ENCODE measurements around the gene TJP2. TPM values are rescaled to one million over a fixed set of nuclear protein-coding genes. Genes with fewer than 3 reads are reported as not detected.

The TJP2 gene
- total RNA-seq, 1 donor from 2014 or later: 39.6 TPM

DNA sequence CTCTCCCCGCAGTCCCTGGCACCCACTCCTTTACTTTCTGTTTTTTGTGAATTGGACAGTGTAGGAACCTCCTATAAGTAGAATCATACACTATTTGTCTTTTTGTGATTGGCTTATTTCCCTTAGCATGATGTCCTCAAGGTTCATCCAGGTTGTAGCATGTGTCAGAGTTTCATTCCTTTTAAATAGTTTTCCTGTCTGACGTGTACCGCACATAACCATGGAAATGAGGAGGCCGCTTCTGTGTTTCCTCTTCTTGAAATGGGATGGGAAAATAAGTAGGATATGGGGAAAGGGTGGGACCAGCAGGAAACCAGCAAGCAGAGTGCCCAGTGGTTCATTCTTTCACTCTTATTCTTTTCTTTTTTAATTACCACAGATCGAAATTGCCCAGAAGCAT, 78.4 kb downstream of the TJP2 start:
- TF ChIP-seq EZH2 (IDR thresholded peaks at IDR 0.05; ENCODE audit: insufficient read depth, low read length) (no peak), CTCF (IDR thresholded peaks at IDR 0.05; ENCODE audit: insufficient read depth, low read depth, low read length) (no peak)
- no peak overlapping the region for H3K27ac ChIP-seq (ENCODE audit: low read depth, low read length)
- no peaks in the 10 kb centered on the region for H3K4me1 ChIP-seq (ENCODE audit: insufficient read depth, low read length)
- H3K4me2 ChIP-seq (ENCODE audit: low read length): no peak overlapping the region
- H4K20me1 ChIP-seq (ENCODE audit: insufficient read depth, low read length): no peaks in the 10 kb centered on the region
- no peaks in the 10 kb centered on the region for H3K27me3 ChIP-seq (ENCODE audit: insufficient read depth, low read length)
- no peak for DNase-seq (ENCODE audit: low read depth)
- Mint-ChIP-seq H3K9me3 (ENCODE audit: unreplicated experiment) (no peaks in the 10 kb centered on the region), H3K36me3 (ENCODE audit: low read depth, unreplicated experiment) (peaks cover 9% of the 10 kb centered on the region), H3K4me3 (ENCODE audit: unreplicated experiment) (no peak overlapping the region), H3K4me1 (ENCODE audit: low read depth, unreplicated experiment) (no peaks in the 10 kb centered on the region), H3K27ac (ENCODE audit: unreplicated experiment) (no peak overlapping the region), H3K27me3 (ENCODE audit: low read depth, unreplicated experiment) (no peaks in the 10 kb centered on the region)
- H3K36me3 ChIP-seq (ENCODE audit: insufficient read depth, low read length): peaks cover 16% of the 10 kb centered on the region
- FAIRE-seq: no peak
- H3K9me3 ChIP-seq (ENCODE audit: insufficient read depth, low read depth, low read length): no peaks in the 10 kb centered on the region
- no peak overlapping the region for H3K9ac ChIP-seq (ENCODE audit: low read length)
- H3K79me2 ChIP-seq (ENCODE audit: insufficient read depth, low read length): no peaks in the 10 kb centered on the region
- no peak overlapping the region for H3K4me3 ChIP-seq (ENCODE audit: insufficient read depth, low read depth, low read length)
- H2AFZ ChIP-seq (ENCODE audit: low read depth, low read length): no peak overlapping the region

DNA sequence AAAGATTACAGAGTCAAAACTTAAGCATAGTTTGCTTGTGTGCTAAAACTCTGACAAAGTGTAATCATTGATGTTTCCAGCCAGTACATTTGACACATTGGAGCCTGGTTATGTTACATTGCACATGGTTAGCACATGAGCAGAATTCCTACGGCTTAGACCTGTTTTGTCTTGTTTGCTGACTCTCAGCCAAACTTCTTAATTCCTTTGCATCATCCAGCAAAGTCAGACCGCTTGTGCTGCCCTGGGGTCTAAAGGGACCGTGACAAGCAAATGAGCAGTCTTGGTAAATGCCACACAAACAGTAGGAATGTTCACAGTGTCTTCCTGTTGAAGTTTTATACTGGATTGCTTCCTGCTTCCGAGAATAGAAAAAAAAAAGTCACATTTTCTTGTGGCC, 79.0 kb downstream of the TJP2 start:
- H3K4me3 ChIP-seq (ENCODE audit: insufficient read depth, low read depth, low read length): no peak overlapping the region
- FAIRE-seq: peak; percentile 41
- no peak overlapping the region for H3K9ac ChIP-seq (ENCODE audit: low read length)
- no peaks in the 10 kb centered on the region for H3K9me3 ChIP-seq (ENCODE audit: insufficient read depth, low read depth, low read length)
- H3K4me1 ChIP-seq (ENCODE audit: insufficient read depth, low read length): no peaks in the 10 kb centered on the region
- no peaks in the 10 kb centered on the region for H3K79me2 ChIP-seq (ENCODE audit: insufficient read depth, low read length)
- H3K36me3 ChIP-seq (ENCODE audit: insufficient read depth, low read length): peaks cover 16% of the 10 kb centered on the region
- no peak overlapping the region for H2AFZ ChIP-seq (ENCODE audit: low read depth, low read length)
- H3K27ac Mint-ChIP-seq (ENCODE audit: unreplicated experiment): no peak overlapping the region
- TF ChIP-seq EZH2 (IDR thresholded peaks at IDR 0.05; ENCODE audit: insufficient read depth, low read length) (no peak), CTCF (IDR thresholded peaks at IDR 0.05; ENCODE audit: insufficient read depth, low read depth, low read length) (no peak)
- peaks cover 4% of the 10 kb centered on the region for H3K36me3 Mint-ChIP-seq (ENCODE audit: low read depth, unreplicated experiment)
- no peak overlapping the region for H3K27ac ChIP-seq (ENCODE audit: low read depth, low read length)
- no peaks in the 10 kb centered on the region for H4K20me1 ChIP-seq (ENCODE audit: insufficient read depth, low read length)
- H3K4me1 Mint-ChIP-seq (ENCODE audit: low read depth, unreplicated experiment): no peaks in the 10 kb centered on the region
- DNase-seq (ENCODE audit: low read depth): peak; percentile 3
- H3K9me3 Mint-ChIP-seq (ENCODE audit: unreplicated experiment): no peaks in the 10 kb centered on the region
- H3K4me3 Mint-ChIP-seq (ENCODE audit: unreplicated experiment): no peak overlapping the region
- H3K27me3 Mint-ChIP-seq (ENCODE audit: low read depth, unreplicated experiment): no peaks in the 10 kb centered on the region
- no peak overlapping the region for H3K4me2 ChIP-seq (ENCODE audit: low read length)
- no peaks in the 10 kb centered on the region for H3K27me3 ChIP-seq (ENCODE audit: insufficient read depth, low read length)

DNA sequence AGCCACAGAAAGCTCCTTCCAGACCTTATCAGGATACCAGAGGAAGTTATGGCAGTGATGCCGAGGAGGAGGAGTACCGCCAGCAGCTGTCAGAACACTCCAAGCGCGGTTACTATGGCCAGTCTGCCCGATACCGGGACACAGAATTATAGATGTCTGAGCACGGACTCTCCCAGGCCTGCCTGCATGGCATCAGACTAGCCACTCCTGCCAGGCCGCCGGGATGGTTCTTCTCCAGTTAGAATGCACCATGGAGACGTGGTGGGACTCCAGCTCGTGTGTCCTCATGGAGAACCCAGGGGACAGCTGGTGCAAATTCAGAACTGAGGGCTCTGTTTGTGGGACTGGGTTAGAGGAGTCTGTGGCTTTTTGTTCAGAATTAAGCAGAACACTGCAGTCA, 80.1 kb downstream of the TJP2 start:
- no peaks in the 10 kb centered on the region for H3K4me1 ChIP-seq (ENCODE audit: insufficient read depth, low read length)
- H3K9me3 Mint-ChIP-seq (ENCODE audit: unreplicated experiment): no peaks in the 10 kb centered on the region
- H3K9ac ChIP-seq (ENCODE audit: low read length): no peak overlapping the region
- DNase-seq (ENCODE audit: low read depth) (no peak), FAIRE-seq (no peak)
- no peaks in the 10 kb centered on the region for H4K20me1 ChIP-seq (ENCODE audit: insufficient read depth, low read length)
- H3K27ac ChIP-seq (ENCODE audit: low read depth, low read length): no peak overlapping the region
- H3K4me3 ChIP-seq (ENCODE audit: insufficient read depth, low read depth, low read length): no peak overlapping the region
- peaks cover 16% of the 10 kb centered on the region for H3K36me3 ChIP-seq (ENCODE audit: insufficient read depth, low read length)
- H3K9me3 ChIP-seq (ENCODE audit: insufficient read depth, low read depth, low read length): no peaks in the 10 kb centered on the region
- H3K27me3 Mint-ChIP-seq (ENCODE audit: low read depth, unreplicated experiment): no peaks in the 10 kb centered on the region
- H3K79me2 ChIP-seq (ENCODE audit: insufficient read depth, low read length): no peaks in the 10 kb centered on the region
- no peaks in the 10 kb centered on the region for H3K4me1 Mint-ChIP-seq (ENCODE audit: low read depth, unreplicated experiment)
- peaks cover 2% of the 10 kb centered on the region for H3K36me3 Mint-ChIP-seq (ENCODE audit: low read depth, unreplicated experiment)
- H3K4me2 ChIP-seq (ENCODE audit: low read length): no peak overlapping the region
- TF ChIP-seq CTCF (IDR thresholded peaks at IDR 0.05; ENCODE audit: insufficient read depth, low read depth, low read length) (no peak), EZH2 (IDR thresholded peaks at IDR 0.05; ENCODE audit: insufficient read depth, low read length) (no peak)
- H2AFZ ChIP-seq (ENCODE audit: low read depth, low read length): no peak overlapping the region
- H3K4me3 Mint-ChIP-seq (ENCODE audit: unreplicated experiment): no peak overlapping the region
- H3K27me3 ChIP-seq (ENCODE audit: insufficient read depth, low read length): no peaks in the 10 kb centered on the region
- no peak overlapping the region for H3K27ac Mint-ChIP-seq (ENCODE audit: unreplicated experiment)
